HEK293 (cell line): Measurements from ENCODE around the gene SCAF11.
A peak's percentile ranks its signal among the peaks of the same experiment; 100 is the strongest.

ENCODE experiments used
- CTCF ChIA-PET: fragments of 350-600 bp; formaldehyde crosslinking; extraction: SDS; loops from one replicate; lab custom pipeline; 2021; ENCODE audit warnings: antibody characterized with exemption; lab: Yijun Ruan, JAX
- POLR2A ChIA-PET: fragments of 300-600 bp; formaldehyde crosslinking; extraction: SDS; loops from one replicate; lab custom pipeline; 2020; ENCODE audit warnings: antibody characterized with exemption, inconsistent platforms; lab: Yijun Ruan, JAX
- H3K27ac ChIP-seq: fragments of 200-500 bp; sonication (Bioruptor generic); 2 replicates; pipeline ENCODE4 v1.5.1; 2014; ENCODE audit warnings: low read depth, low read length, control low read depth, inconsistent platforms; ENCODE audit errors: extremely low read depth
- H3K36me3 ChIP-seq, 2 experiments: fragments of 200-500 bp in 1 of 2; sonication (Bioruptor generic) in 1 of 2; 1 replicate in 1 of 2; 2 replicates in 1 of 2; pipeline ENCODE4 v1.5.1; 2014 to 2017; ENCODE audit warnings: inconsistent platforms in 2 of 2, low read length in 2 of 2; ENCODE audit not compliant: control insufficient read depth in 2 of 2, insufficient read depth in 1 of 2
- H3K4me1 ChIP-seq: fragments of 200-500 bp; sonication (Bioruptor generic); 2 replicates; pipeline ENCODE4 v1.5.1; 2014; ENCODE audit warnings: mild to moderate bottlenecking, low read length, inconsistent platforms; ENCODE audit not compliant: control insufficient read depth, insufficient read depth
- H3K4me3 ChIP-seq: 2 replicates; pipeline ENCODE4 v1.5.1; 2011; ENCODE audit warnings: low read depth, mild to moderate bottlenecking, control low read depth, low read length, moderate library complexity
- H3K9me3 ChIP-seq: fragments of 200-500 bp; sonication (Bioruptor generic); 2 replicates; pipeline ENCODE4 v1.5.1; 2014; ENCODE audit warnings: low read depth, low read length, inconsistent platforms; ENCODE audit not compliant: control insufficient read depth, insufficient read depth
- KLF7 ChIP-seq: fragments of 450-650 bp; formaldehyde crosslinking; IDR thresholded peaks from 2 replicates; pipeline ENCODE4 v1.5.1; 2016; ENCODE audit warnings: missing biosample characterization, missing genetic modification characterization, borderline replicate concordance
- PBX3 ChIP-seq: sonication (generic); formaldehyde crosslinking; IDR thresholded peaks from 2 replicates; pipeline ENCODE4 v1.8.1; 2022; ENCODE audit warnings: mild to moderate bottlenecking, moderate library complexity, missing genetic modification reagents
- PRDM4 ChIP-seq: fragments of 450-650 bp; formaldehyde crosslinking; IDR thresholded peaks from 2 replicates; pipeline ENCODE4 v1.5.1; 2017; ENCODE audit warnings: missing biosample characterization, missing genetic modification characterization
- TSHZ1 ChIP-seq: fragments of 450-650 bp; formaldehyde crosslinking; IDR thresholded peaks from 2 replicates; pipeline ENCODE4 v1.5.1; 2016; ENCODE audit warnings: missing biosample characterization, missing genetic modification characterization, borderline replicate concordance
- ZNF211 ChIP-seq: fragments of 450-650 bp; formaldehyde crosslinking; IDR thresholded peaks from 2 replicates; pipeline ENCODE4 v1.5.1; 2016; ENCODE audit warnings: low read depth, missing biosample characterization, missing genetic modification characterization
- ZNF654 ChIP-seq: fragments of 450-650 bp; formaldehyde crosslinking; IDR thresholded peaks from 2 replicates; pipeline ENCODE4 v1.5.1; 2016; ENCODE audit warnings: low read depth, missing biosample characterization, missing genetic modification characterization
- ZNF658 ChIP-seq: fragments of 450-650 bp; formaldehyde crosslinking; IDR thresholded peaks from 2 replicates; pipeline ENCODE4; 2016; ENCODE audit warnings: missing biosample characterization, missing genetic modification characterization
- ZXDB ChIP-seq: fragments of 450-650 bp; formaldehyde crosslinking; IDR thresholded peaks from 2 replicates; pipeline ENCODE4 v1.5.1; 2016; ENCODE audit warnings: missing biosample characterization, missing genetic modification characterization
- TF ChIP-seq, protein P1 (sequence below): fragments of 450-650 bp; formaldehyde crosslinking; IDR thresholded peaks from 2 replicates; pipeline ENCODE4 v1.5.1; 2016; ENCODE audit warnings: missing biosample characterization, missing genetic modification characterization

Gene SCAF11

GRCh38 chr12:45974171-45974719 is 16.1 kb downstream of the SCAF11 start:
- Histone ChIP-seq H3K4me1 (peaks cover 6% of the 10 kb centered on the region), H3K36me3 (peaks cover 5 to 13% of the 10 kb centered on the region in 2 experiments; a peak in 2 of 3 replicates), H3K27ac (no peak overlapping the region), H3K9me3 (no peaks in the 10 kb centered on the region; the same call in 1 of the 2 replicates), H3K4me3 (no peak overlapping the region)
- TF ChIP-seq ZXDB (tag by site-specific recombination): no peak
- no peak for TF ChIP-seq PBX3 (CRISPR knock-in tag)
- TF ChIP-seq, protein P1, sequence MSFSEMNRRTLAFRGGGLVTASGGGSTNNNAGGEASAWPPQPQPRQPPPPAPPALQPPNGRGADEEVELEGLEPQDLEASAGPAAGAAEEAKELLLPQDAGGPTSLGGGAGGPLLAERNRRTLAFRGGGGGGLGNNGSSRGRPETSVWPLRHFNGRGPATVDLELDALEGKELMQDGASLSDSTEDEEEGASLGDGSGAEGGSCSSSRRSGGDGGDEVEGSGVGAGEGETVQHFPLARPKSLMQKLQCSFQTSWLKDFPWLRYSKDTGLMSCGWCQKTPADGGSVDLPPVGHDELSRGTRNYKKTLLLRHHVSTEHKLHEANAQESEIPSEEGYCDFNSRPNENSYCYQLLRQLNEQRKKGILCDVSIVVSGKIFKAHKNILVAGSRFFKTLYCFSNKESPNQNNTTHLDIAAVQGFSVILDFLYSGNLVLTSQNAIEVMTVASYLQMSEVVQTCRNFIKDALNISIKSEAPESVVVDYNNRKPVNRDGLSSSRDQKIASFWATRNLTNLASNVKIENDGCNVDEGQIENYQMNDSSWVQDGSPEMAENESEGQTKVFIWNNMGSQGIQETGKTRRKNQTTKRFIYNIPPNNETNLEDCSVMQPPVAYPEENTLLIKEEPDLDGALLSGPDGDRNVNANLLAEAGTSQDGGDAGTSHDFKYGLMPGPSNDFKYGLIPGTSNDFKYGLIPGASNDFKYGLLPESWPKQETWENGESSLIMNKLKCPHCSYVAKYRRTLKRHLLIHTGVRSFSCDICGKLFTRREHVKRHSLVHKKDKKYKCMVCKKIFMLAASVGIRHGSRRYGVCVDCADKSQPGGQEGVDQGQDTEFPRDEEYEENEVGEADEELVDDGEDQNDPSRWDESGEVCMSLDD (tag by site-specific recombination): no peak
- no peak for TF ChIP-seq KLF7
- TF ChIP-seq PRDM4 (tag by site-specific recombination): no peak
- peak; percentile 90 for TF ChIP-seq ZNF211 (tag by site-specific recombination)
- POLR2A ChIA-PET: no interaction called here
- CTCF ChIA-PET: no interaction called here

GRCh38 chr12:45973526-45973925 is 16.8 kb downstream of the SCAF11 start:
- H3K27ac ChIP-seq: no peak overlapping the region
- TF ChIP-seq ZNF654 (no peak), ZNF658 (no peak), PRDM4 (tag by site-specific recombination) (no peak), TSHZ1 (tag by site-specific recombination) (no peak)
- H3K4me1 ChIP-seq: peaks cover 3% of the 10 kb centered on the region
- ChIA-PET CTCF (no interaction called here), POLR2A (no interaction called here)
- H3K9me3 ChIP-seq: no peaks in the 10 kb centered on the region; the same call in 1 of the 2 replicates
- H3K36me3 ChIP-seq: peaks cover 5 to 13% of the 10 kb centered on the region in 2 experiments; a peak in 2 of 3 replicates
- H3K4me3 ChIP-seq: no peak overlapping the region
